Loucy (cell line): ENCODE results near the gene POFUT2.

Experiments used
- H2AFZ ChIP-seq: fragments of 200-600 bp; sonication (generic); 2 replicates; pipeline ENCODE4 v1.6.0; 2016; ENCODE audit warnings: antibody characterized with exemption, mild to moderate bottlenecking, low read length, moderate library complexity
- H3F3A ChIP-seq: fragments of 200-600 bp; 2 replicates; pipeline ENCODE4 v1.6.0; 2016; ENCODE audit warnings: antibody characterized with exemption, low read depth, mild to moderate bottlenecking
- H3K27me3 ChIP-seq: fragments of 200-600 bp; sonication (generic); 2 replicates; pipeline ENCODE4 v1.6.1; 2014; ENCODE audit warnings: low read length, mild to moderate bottlenecking; ENCODE audit not compliant: insufficient read depth, poor library complexity, severe bottlenecking
- H3K36me3 ChIP-seq: fragments of 200-600 bp; sonication (generic); 2 replicates; pipeline ENCODE4 v1.6.1; 2016; ENCODE audit warnings: low read length; ENCODE audit not compliant: insufficient read depth
- H3K4me1 ChIP-seq: fragments of 200-600 bp; sonication (generic); 2 replicates; pipeline ENCODE4 v1.5.1; 2014; ENCODE audit warnings: low read length, mild to moderate bottlenecking; ENCODE audit not compliant: insufficient read depth, poor library complexity, severe bottlenecking
- H3K4me2 ChIP-seq: fragments of 200-600 bp; sonication (generic); 2 replicates; pipeline ENCODE4 v1.6.0; 2014; ENCODE audit warnings: antibody characterized with exemption, low read length, low read depth, mild to moderate bottlenecking; ENCODE audit not compliant: poor library complexity, severe bottlenecking
- H3K4me3 ChIP-seq: fragments of 200-600 bp; sonication (generic); 2 replicates; pipeline ENCODE4 v1.5.1; 2014; ENCODE audit warnings: low read length, mild to moderate bottlenecking, mixed read lengths; ENCODE audit not compliant: poor library complexity, severe bottlenecking
- H3K79me2 ChIP-seq: fragments of 200-600 bp; sonication (generic); 2 replicates; pipeline ENCODE4 v1.6.1; 2014; ENCODE audit warnings: low read length; ENCODE audit not compliant: insufficient read depth
- H3K9ac ChIP-seq: fragments of 200-600 bp; sonication (generic); 2 replicates; pipeline ENCODE4 v1.6.0; 2014; ENCODE audit warnings: mild to moderate bottlenecking, low read depth, low read length, moderate library complexity; ENCODE audit not compliant: poor library complexity, severe bottlenecking
- H3K9me2 ChIP-seq: fragments of 200-600 bp; sonication (generic); replicated peaks from 2 replicates; pipeline ENCODE4 v1.6.1; 2016; ENCODE audit warnings: low read depth, low read length, mixed read lengths
- H3K9me3 ChIP-seq: fragments of 200-600 bp; sonication (generic); 2 replicates; pipeline ENCODE4 v1.6.1; 2014; ENCODE audit warnings: mild to moderate bottlenecking, antibody characterized with exemption, low read length, low read depth; ENCODE audit not compliant: insufficient read depth
- H4K20me1 ChIP-seq: fragments of 200-600 bp; sonication (generic); 2 replicates; pipeline ENCODE4 v1.6.0; 2014; ENCODE audit warnings: antibody characterized with exemption, low read length, mild to moderate bottlenecking; ENCODE audit not compliant: insufficient read depth, poor library complexity, severe bottlenecking
- CTCF ChIP-seq: fragments of 200-600 bp; sonication (generic); conservative IDR thresholded peaks from 2 replicates; pipeline ENCODE4 v1.5.1; 2014; ENCODE audit warnings: mild to moderate bottlenecking, antibody characterized with exemption, low read length
- EZH2phosphoT487 ChIP-seq: fragments of 200-600 bp; IDR thresholded peaks from 2 replicates; pipeline ENCODE4 v1.6.1; 2018; ENCODE audit warnings: antibody characterized with exemption, mild to moderate bottlenecking, moderate library complexity, borderline replicate concordance

The POFUT2 gene

GRCh38 chr21:45297329-45297728 is 9.6 kb upstream of the POFUT2 start:
- Histone ChIP-seq H3F3A (no peaks in the 10 kb centered on the region), H3K4me2 (no peak overlapping the region), H2AFZ (no peak overlapping the region), H3K4me1 (peaks cover 6% of the 10 kb centered on the region), H3K79me2 (no peaks in the 10 kb centered on the region), H3K9ac (no peak overlapping the region), H4K20me1 (no peaks in the 10 kb centered on the region), H3K4me3 (no peak overlapping the region), H3K9me3 (no peaks in the 10 kb centered on the region), H3K36me3 (no peaks in the 10 kb centered on the region), H3K27me3 (no peaks in the 10 kb centered on the region), H3K9me2 (no peaks in the 10 kb centered on the region)
- TF ChIP-seq CTCF (no peak), EZH2phosphoT487 (no peak)

- Histone ChIP-seq H3K4me1 (peaks cover 9% of the 10 kb centered on the region), H3K79me2 (no peaks in the 10 kb centered on the region), H3K36me3 (no peaks in the 10 kb centered on the region), H3K9me3 (no peaks in the 10 kb centered on the region), H3K4me3 (no peak overlapping the region), H2AFZ (no peak overlapping the region), H3K9me2 (no peaks in the 10 kb centered on the region), H4K20me1 (no peaks in the 10 kb centered on the region), H3K27me3 (no peaks in the 10 kb centered on the region), H3K9ac (no peak overlapping the region), H3K4me2 (no peak overlapping the region), H3F3A (no peaks in the 10 kb centered on the region)
- TF ChIP-seq EZH2phosphoT487 (no peak), CTCF (no peak)
These were observed 8.9 kb upstream of the POFUT2 start for GRCh38 chr21:45296638-45297037.

GRCh38 chr21:45295576-45296365 is 8.1 kb upstream of the POFUT2 start:
- H3K4me1 ChIP-seq = peaks cover 9% of the 10 kb centered on the region
- no peaks in the 10 kb centered on the region for H3K27me3 ChIP-seq
- no peaks in the 10 kb centered on the region for H3K36me3 ChIP-seq
- H3K4me2 ChIP-seq = no peak overlapping the region
- H3K79me2 ChIP-seq = no peaks in the 10 kb centered on the region
- no peak overlapping the region for H2AFZ ChIP-seq
- H4K20me1 ChIP-seq = no peaks in the 10 kb centered on the region
- TF ChIP-seq EZH2phosphoT487 (no peak), CTCF (no peak)
- no peaks in the 10 kb centered on the region for H3K9me3 ChIP-seq
- H3K4me3 ChIP-seq = no peak overlapping the region
- no peaks in the 10 kb centered on the region for H3F3A ChIP-seq
- no peaks in the 10 kb centered on the region for H3K9me2 ChIP-seq
- H3K9ac ChIP-seq = no peak overlapping the region
